Measurements from ENCODE around the gene EPHB2.

The EPHB2 gene

DNA sequence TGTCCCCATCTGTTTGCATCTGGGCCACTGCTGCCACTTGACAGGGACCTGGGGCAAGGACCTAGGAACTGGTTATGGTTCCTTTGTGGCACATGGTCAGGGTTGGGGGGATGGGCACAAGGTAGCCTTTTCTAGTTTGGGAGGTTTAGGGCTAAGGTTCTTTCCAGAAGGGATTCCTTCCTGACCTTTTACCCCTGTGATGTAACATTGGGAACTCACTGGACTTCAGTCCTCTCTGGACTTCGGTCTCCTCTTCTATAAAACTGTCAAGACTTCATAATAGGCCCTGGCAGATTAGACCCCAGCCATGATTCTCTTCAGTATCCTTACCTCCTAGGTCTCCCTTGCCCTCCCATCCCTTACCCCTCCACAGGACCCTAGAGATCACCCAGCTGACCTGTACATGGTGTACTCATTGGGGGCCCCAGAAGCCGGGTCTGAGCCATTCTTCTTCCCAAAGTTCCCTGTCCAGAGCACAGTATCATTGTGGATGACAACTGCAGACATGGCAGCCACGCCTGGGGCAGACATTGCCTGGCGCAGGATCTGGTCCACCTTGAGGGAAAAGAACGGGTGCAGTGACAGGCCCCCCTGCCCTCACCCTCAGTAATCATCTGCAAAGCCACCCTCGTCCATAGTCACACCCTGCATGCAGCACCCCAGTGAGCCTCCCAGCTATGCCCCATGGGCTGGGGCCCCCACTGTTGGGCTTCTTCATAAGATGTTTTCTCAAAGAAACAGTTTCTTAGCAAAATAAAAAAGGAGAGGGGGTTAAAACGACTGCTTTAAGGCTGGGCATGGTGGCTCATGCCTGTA, 249.1 kb downstream of the EPHB2 start:
- no peak for DNase-seq

DNA sequence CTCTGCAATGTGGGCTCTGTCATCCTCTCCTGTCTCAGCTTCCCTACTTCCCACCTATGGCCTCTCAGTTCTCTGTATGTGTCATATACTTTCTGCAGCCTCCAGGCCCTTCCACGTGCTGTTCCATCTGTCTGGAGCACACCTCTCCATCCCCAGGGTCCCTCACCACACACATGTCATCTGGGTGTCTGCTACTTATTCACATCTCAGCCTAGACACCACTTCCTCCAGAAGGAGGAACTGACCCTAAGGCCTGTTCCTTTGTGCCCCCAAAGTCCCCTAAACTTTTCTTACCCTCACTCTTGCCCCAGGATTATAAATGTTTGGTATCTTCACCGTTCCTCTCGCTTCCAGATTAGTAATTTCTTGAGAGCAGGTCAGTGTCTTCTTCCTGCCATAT, 251.9 kb downstream of the EPHB2 start:
- DNase-seq, result no peak

DNA sequence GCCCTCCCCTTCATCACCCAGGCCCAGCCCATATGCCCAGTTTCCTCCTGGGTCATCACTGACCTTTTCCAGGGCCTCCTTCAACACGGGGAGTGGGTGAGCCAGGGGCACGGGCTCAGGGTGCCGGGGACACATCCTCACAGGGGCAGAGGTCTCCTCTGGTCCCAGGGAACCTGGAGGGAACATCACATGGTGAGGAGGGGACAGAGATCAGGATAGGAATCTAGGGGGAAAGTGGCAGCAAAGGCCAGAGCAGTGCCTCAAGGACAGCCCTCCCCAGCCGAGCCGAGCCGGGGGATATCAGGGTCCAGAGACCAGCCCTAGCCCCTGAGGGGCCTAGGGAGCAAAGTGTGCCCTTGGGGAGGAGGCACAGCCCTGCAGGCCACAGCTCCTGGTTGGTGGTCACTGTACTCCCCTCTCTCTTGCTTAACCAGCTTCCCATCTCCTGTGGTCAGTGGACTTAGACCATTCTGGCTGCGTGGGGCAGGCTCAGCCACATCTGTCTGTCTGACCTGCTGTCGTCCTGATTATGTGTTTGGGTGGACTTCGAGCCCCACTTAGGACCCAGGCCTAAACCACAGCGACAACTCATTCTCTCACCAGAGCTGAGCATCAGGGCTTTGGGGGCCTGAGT, 252.5 kb downstream of the EPHB2 start:
- no peak for DNase-seq

DNA sequence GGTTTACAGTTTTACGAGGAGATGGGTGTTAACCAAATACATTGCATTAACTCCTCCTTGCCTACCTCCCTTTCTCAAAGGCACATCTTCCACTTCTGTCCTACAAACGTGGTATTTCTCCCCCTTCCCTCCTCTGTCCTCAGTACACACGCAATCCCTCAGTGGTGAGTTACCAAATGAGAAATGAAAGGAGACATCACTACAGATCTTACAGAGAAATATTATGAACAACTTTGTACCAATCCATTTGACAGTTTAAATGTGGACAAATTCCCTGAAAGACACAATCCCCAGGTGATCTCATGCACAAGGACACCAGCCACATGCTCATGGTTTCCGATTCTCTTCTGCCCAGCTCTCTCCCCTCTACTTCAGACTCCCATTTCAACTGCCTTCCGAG, 255.7 kb downstream of the EPHB2 start:
- DNase-seq, result no peak

DNA sequence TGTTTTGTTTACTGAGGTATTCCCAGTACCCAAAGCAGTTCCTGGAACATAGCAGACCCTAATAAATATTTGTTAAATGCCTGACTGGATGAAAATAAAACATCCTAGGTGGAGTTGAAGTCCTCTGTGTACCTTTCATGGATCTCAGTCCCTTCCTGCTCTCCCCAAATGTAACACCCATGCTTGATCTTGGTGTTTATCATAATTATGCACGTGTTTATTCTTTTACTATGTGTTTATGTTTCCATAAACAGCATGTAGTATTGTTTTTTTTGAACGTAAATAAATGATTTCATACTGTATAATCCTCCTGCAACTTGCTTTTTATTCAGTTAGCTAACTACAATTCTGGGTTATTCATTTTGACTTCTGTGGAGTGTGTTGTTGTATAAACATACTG, 257.2 kb downstream of the EPHB2 start:
- DNase-seq, result no peak

DNA sequence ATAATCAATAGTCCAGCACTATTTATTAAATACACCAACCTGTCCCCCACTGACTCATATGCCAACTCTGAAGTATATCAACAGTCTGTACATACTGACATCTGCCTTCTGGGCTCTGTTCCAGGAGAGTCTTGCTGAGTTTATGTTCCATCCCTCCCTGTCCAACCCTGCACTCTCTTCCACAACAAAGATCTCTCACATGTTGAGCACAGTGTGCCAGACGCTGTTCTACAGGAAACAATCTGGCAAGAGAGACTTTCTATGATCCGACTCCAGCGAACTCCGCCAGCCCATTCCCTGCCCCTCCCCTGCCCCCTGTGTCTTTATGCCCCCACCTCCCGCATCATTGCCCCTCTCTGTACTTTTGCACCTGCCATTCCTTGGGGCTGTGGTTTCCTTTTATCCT, 258.7 kb downstream of the EPHB2 start:
- no peak for DNase-seq

DNA sequence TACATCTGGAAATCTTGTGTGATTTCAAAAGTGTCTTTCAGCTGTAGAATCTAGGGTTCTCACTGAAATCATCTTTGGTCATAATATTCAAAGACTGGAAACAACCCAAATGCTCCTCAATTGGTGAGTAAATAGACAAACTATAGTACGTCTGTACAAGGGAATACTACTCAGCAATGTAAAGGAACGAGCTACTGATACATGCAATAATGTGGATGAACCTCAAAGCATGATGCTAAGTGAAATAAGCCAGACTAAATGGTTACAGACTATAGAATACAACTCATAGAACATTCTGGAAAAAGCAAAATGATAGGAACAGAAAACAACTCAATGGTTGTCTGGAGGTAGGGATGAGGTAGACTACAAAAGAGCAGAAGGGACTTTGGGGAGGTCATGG, 259.5 kb downstream of the EPHB2 start:
- no peak for DNase-seq

All from NCI-H1930 (cell line).